GM12801 (cell line): Measurements from ENCODE around the gene STX5.

Experiments
- CTCF ChIP-seq: IDR thresholded peaks from one replicate; pipeline ENCODE4 v1.5.1; 2011; ENCODE audit warnings: control low read depth; ENCODE audit not compliant: insufficient read length; ENCODE audit errors: extremely low read depth

Gene STX5

GRCh38 chr11:62831520-62832335, at the start of gene STX5:
TSS of gene STX5 (minus strand) at chr11:62832051. CDS start at chr11:62831243, 808 bp downstream.
- no peak for TF ChIP-seq CTCF

GRCh38 chr11:62880803-62881578, 49.1 kb upstream of the STX5 start, which contains the start of gene SLC3A2:
TSS of gene SLC3A2 (plus strand) at chr11:62880896. CDS start at chr11:62881024, 128 bp downstream.
- TF ChIP-seq CTCF = no peak

GRCh38 chr11:62880231-62880802, 48.5 kb upstream of the STX5 start:
- TF ChIP-seq CTCF = no peak

- TF ChIP-seq CTCF = no peak
Measured at GRCh38 chr11:62879235-62879978, 47.6 kb upstream of the STX5 start.

GRCh38 chr11:62876712-62877111, 44.9 kb upstream of the STX5 start:
- no peak for TF ChIP-seq CTCF

GRCh38 chr11:62875698-62876478, 44.0 kb upstream of the STX5 start:
- TF ChIP-seq CTCF = no peak
